ENCODE data around the gene OR12D3. TPM values are rescaled to one million over a fixed set of nuclear protein-coding genes. Genes with fewer than 3 reads are reported as not detected.
"Not testable (repeated sequence)": the region's sequence is repeated elsewhere in the genome, so short reads cannot be mapped to it uniquely, and the experiment has no call there.

OR12D3 gene
- total RNA-seq, 1 donor from 2014 or later, result not detected

- intact Hi-C loops (cut with DNase I), result no loop called here
- no peak for TF ChIP-seq CTCF (IDR thresholded peaks at IDR 0.05)
Observed at GRCh38 chr6:29355603-29356002, 19.5 kb downstream of the OR12D3 start.

GRCh38 chr6:29354980-29355379, 20.1 kb downstream of the OR12D3 start:
- Histone ChIP-seq H3K9me3 (no peaks in the 10 kb centered on the region), H3K27ac (no peak overlapping the region), H3K27me3 (ENCODE audit: low read depth) (peaks cover 2% of the 10 kb centered on the region), H3K36me3 (no peaks in the 10 kb centered on the region), H3K4me3 (no peak overlapping the region), H3K4me1 (no peaks in the 10 kb centered on the region)
- no peak for TF ChIP-seq CTCF (IDR thresholded peaks at IDR 0.05)
- no peak for ATAC-seq
- no peak for DNase-seq
- intact Hi-C loops (cut with DNase I), result no loop called here

More at GRCh38 chr6:29355603-29356002, 19.5 kb downstream of the OR12D3 start:
- H3K36me3 ChIP-seq, result no peaks in the 10 kb centered on the region
- H3K4me1 ChIP-seq, result no peaks in the 10 kb centered on the region
- ATAC-seq (no peak), DNase-seq (no peak)
- H3K27me3 ChIP-seq (ENCODE audit: low read depth), result peaks cover 6% of the 10 kb centered on the region
- no peak overlapping the region for H3K27ac ChIP-seq
- H3K9me3 ChIP-seq, result no peaks in the 10 kb centered on the region
- no peak overlapping the region for H3K4me3 ChIP-seq

GRCh38 chr6:29349348-29349747, 25.7 kb downstream of the OR12D3 start:
- H3K36me3 ChIP-seq; H3K27ac ChIP-seq; H3K4me3 ChIP-seq; H3K9me3 ChIP-seq; DNase-seq; intact Hi-C loops (cut with DNase I); H3K27me3 ChIP-seq (ENCODE audit: low read depth); ATAC-seq; H3K4me1 ChIP-seq: not testable (repeated sequence)

- H3K27ac ChIP-seq, result no peak overlapping the region
- no peak overlapping the region for H3K4me3 ChIP-seq
- DNase-seq (no peak), ATAC-seq (no peak)
- H3K36me3 ChIP-seq, result no peaks in the 10 kb centered on the region
- H3K27me3 ChIP-seq (ENCODE audit: low read depth), result no peaks in the 10 kb centered on the region
- no peaks in the 10 kb centered on the region for H3K4me1 ChIP-seq
- no peak for TF ChIP-seq CTCF (IDR thresholded peaks at IDR 0.05)
- no peaks in the 10 kb centered on the region for H3K9me3 ChIP-seq
- intact Hi-C loops (cut with DNase I), result no loop called here
Observed at GRCh38 chr6:29345380-29345779, 29.7 kb downstream of the OR12D3 start.

- intact Hi-C loops (cut with DNase I), result no loop called here
- DNase-seq, result no peak
- H3K4me3 ChIP-seq, result no peak overlapping the region
- H3K4me1 ChIP-seq, result no peaks in the 10 kb centered on the region
- no peak for TF ChIP-seq CTCF (IDR thresholded peaks at IDR 0.05)
- H3K27me3 ChIP-seq (ENCODE audit: low read depth), result no peaks in the 10 kb centered on the region
- ATAC-seq, result no peak
- no peaks in the 10 kb centered on the region for H3K36me3 ChIP-seq
- H3K27ac ChIP-seq, result no peak overlapping the region
- H3K9me3 ChIP-seq, result no peaks in the 10 kb centered on the region
Observed at GRCh38 chr6:29336269-29336668, 38.8 kb downstream of the OR12D3 start.

DNA sequence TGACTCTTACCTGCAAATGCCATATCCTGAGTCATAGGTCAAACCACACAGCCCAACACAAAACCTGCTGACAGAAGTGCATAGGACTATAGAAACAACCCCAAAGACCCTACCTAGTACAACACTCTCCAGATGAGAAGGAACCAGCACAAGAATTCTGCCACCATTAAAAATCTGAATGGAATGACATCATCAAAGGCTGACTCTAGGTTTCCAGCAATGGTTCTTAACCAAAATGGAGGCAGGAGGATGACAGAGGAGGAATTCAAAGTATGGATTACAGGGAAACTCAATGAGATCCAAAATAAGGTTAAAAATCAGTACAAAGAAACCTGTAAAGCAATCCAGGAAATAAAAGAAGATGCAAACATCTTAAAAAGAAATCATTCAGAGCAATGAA, 42.4 kb downstream of the OR12D3 start:
- no peak for ATAC-seq
- intact Hi-C loops (cut with DNase I), result no loop called here
- TF ChIP-seq CTCF (IDR thresholded peaks at IDR 0.05), result no peak

More for the DNA sequence above, 42.4 kb downstream of the OR12D3 start:
- Histone ChIP-seq H3K4me3 (no peak overlapping the region), H3K27me3 (ENCODE audit: low read depth) (no peaks in the 10 kb centered on the region), H3K9me3 (no peaks in the 10 kb centered on the region), H3K36me3 (no peaks in the 10 kb centered on the region), H3K4me1 (no peaks in the 10 kb centered on the region), H3K27ac (no peak overlapping the region)
- no peak for DNase-seq
